Activated naive CD4-positive, alpha-beta T cell (primary cell): ENCODE measurements around the gene CHP2.
"Not testable (repeated sequence)": the region's sequence is repeated elsewhere in the genome, so short reads cannot be mapped to it uniquely, and the experiment has no call there.

Source experiments
- DNase-seq, 4 experiments: peaks; one replicate each; lab custom pipeline; 2025; lab: John Stamatoyannopoulos, UW

Gene CHP2

GRCh38 chr16:23754594-23755483 is at the start of gene CHP2:
CHP2 (plus strand) TSS chr16:23755026; CDS start chr16:23755050, 24 bp downstream.
- no peak for DNase-seq

DNA sequence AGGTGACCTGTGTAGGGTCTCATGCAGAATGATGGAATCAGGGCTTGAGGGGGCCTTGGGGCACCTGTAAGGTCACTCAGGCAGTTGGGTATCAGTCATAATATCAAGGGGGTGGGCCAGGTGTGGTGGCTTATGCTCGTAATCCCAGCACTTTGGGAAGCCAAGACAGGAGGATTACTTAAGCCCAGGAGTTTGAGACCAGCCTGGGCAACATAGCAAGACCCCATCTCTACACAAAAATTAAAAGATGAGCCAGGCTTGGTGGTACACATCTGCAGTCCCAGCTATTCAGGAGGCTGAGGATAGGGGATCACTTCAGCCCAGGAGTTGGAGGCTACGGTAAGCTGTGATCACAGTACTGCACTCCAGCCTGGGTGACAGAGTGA is 49.3 kb upstream of the CHP2 start:
- no peak for DNase-seq

- DNase-seq = no peak
Observed at GRCh38 chr16:23706439-23706838, 48.4 kb upstream of the CHP2 start.

GRCh38 chr16:23709536-23709935 is 45.3 kb upstream of the CHP2 start:
- no peak for DNase-seq

DNA sequence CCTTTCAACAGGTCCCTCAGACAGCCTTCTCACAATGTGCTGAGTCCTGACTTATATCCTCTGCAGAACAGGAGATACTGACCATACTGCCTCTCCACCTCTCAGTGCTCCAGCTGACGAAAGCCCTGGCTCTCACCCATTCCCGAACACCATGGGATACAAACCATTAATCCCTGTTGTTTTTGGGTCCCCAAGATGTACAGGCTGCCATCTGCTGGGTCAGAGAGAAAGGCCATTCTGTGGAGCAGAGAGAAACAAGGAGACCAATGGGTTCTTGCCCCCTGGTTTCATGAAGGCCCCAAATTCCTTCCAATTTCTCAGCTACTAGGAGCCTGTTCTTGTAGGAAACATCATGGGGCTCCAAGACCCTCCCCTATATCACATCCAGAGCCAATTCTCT is 44.8 kb upstream of the CHP2 start:
- DNase-seq = no peak

DNA sequence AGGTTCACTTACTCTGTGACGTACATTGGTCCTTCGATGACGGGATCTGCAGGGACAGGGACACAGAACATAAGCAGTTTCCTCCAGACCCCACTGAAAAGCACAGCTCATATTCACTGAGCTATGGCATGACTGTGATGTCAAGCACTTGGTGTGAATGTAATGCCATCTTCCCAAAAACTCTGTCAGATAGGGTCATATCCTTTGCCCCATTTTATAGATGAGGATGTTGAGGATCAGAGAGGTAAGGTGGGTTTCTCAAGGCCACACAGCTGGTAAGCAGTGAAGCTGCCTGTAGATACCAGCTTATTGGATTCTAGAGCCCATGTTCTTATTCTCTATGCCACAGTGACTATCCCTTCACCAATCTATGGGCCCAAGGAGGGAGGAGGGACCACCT is 44.3 kb upstream of the CHP2 start:
- DNase-seq = no peak

DNA sequence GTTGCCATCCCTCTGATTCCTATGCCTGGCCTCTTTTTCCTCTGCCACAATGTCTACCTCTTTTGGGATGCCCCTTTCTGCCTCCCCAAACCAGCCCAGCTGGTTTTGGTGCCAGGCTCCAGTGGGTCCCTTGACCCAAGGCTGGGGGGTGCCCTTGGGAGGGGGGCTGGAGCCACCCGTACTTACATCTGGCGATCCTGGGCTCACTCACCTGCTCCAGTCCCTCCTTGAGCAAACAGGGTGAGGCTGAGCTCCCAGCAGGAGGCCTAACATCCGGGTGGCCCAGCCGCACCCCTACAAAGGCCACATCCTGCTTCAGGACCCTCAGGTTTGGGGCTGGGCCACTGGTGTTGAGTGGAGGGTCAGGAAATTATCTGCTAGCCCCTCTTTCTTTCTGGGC is 43.0 kb upstream of the CHP2 start:
- DNase-seq = no peak

- no peak for DNase-seq
Observed at GRCh38 chr16:23712976-23713375, 41.9 kb upstream of the CHP2 start, which contains the start of gene ERN2. ERN2 (minus strand) TSS chr16:23713222; CDS start chr16:23713187, 35 bp downstream.

GRCh38 chr16:23716484-23716883 is 38.3 kb upstream of the CHP2 start:
- no peak for DNase-seq

GRCh38 chr16:23722613-23723240 is 32.1 kb upstream of the CHP2 start:
- DNase-seq = not testable (repeated sequence)

DNA sequence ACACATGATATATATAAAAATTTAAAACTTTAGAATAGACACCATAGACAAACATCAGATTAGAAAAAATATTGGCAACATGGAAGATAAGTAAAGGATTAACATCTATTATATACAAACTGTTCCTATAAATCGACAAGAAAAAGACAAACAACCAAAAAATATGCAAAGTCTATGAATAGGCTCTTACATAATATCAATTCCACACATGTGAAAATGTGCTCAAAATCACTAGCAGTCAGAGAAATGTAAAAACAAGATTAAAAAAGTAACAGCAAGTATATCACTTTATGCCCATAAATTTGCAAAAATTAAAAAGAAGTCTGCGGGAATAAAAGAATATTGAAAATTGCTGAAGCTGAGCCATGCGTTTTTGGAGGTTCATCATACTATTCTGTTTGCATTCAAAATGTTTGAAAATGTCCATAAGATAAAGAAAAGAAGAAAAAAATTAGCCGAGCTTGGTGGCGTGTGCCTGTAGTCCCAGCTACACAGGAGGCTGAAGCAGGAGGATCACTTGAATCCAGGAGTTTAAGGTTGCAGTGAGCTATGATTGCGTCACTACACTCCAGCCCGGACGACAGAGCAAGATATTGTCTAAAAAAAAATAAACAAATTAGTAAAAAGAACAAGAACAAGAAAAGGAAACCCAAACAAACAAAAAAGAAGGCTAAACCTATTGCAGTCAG is 30.6 kb upstream of the CHP2 start:
- DNase-seq = no peak

DNA sequence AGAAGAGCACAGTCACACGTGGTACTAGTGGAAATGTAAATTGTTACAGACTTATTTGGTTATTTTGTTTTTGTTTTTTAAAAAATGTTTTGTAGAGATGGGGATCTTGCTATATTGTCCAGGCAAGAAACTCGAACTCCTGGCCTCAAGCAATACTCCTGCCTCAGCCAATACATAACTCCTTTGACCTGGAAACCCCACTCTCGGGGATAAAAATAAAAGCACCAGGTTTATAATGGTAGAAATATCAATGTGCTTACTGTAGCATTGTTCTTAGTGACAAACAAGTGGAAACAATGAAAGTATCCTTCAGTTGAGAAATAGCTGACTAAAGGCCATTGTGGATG is 30.1 kb upstream of the CHP2 start:
- DNase-seq = no peak

DNA sequence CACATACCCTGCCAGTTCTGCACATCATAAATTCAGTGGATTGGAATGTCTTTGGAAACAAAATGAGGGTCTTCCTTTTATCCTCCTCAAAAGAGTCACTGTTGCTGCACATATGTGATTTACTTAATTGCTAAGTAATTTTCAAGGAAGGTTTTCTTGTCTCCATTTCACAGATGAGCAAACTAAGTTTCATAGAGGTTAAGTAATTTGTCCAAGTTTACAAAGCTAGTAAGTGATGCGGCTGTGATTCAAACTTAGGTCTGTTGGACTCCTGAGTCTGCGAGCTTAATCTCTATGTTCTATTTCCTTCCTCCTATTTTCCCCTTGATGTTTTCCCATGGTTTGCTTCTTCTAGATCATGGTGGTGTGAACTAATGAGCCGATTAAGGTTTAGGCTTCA is 28.1 kb upstream of the CHP2 start:
- DNase-seq = no peak

DNA sequence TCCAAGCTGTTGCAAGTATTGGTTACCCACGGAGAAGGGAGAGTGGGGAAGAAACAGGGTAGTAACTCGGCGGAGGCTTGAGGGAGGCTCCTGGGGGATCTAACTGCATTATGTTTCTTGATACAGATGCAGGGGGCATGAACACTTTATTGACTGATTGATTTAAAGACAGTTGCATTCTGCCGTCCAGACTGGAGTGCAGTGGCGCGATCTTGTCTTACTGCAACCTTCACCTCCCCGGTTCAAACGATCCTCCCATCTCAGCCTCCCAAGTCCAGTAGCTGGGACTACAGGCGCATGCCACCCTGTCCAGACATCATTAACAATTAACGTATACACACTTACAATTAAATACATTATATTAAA is 26.7 kb upstream of the CHP2 start:
- no peak for DNase-seq

- DNase-seq = no peak
Observed at GRCh38 chr16:23729503-23730424, 25.1 kb upstream of the CHP2 start.

GRCh38 chr16:23734176-23734893 is 20.5 kb upstream of the CHP2 start:
- no peak for DNase-seq

DNA sequence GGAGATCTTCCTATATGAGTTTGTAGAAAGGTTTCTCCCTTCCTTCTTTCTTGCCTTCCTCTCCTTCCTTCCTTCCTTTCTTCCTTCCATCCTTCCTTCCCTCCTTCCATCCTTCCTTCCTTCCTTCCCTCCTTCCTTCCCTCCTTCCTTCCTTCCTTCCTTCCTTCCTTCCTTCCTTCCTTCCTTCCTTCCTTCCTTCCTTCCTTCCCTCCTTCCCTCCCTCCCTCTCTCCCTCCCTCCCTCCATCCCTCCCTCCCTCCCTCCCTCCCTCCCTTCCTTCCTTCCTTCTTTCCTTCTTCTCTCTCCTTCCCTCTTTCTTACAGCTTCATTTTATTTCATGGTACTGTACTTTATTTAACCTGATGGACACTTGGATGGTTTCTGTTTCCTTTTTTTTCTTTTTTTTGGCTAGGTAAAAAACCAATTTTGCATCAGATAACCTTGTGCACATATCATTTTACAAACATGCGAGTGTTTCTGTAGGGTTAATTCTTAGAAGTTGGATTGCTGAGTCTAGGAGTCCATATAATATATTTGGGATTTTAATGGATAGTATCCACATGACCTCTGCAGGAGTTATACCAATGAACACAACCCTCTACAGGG is 17.3 kb upstream of the CHP2 start:
- not testable (repeated sequence) for DNase-seq

DNA sequence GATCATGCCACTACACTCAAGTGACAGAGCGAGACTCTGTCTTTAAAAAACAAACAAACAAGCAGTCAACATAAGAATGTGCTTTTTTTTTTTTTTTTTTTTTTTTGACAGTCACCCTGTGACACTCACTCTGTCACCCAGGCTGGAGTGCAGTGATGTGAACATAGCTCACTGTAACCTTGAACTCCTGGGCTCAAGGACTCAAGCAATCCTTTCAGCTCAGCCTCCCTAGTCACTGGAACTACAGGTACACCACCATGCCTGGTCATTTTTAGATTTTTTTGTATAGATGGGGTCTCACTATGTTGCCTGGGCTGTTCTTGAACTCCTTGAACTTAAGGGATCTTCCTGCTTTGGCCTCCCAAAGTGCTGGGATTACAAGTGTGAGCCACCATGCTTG is 15.3 kb upstream of the CHP2 start:
- DNase-seq = no peak

DNA sequence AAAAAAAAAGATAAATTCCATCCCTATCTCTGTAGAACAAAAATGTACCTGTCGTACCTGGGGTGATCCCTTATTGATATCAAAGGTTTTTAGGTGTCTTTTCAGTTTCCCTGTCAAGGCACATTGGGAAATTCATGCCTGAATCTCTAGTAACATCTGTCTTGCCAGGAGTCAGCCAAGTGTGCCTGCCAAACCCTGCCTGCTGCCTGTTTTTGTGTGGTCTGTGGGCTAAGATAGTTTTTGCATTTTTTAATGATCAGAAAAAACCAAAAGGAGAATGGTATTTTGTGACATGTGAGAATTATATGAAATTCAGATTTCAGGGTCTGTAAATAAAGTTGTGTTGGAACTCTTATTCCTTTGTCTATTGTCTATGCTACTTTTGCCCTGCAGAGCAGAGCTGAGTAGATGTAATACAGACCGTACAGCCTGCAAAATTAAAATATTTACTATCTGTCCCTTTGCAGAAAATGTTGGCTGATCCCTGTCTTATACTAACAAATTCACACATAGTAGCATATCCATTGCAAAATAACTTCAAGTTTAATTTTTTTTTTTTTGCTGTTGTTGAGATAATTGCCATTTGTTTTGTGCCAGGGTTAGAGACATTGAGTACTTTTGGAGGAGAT is 13.0 kb upstream of the CHP2 start:
- DNase-seq = no peak

DNA sequence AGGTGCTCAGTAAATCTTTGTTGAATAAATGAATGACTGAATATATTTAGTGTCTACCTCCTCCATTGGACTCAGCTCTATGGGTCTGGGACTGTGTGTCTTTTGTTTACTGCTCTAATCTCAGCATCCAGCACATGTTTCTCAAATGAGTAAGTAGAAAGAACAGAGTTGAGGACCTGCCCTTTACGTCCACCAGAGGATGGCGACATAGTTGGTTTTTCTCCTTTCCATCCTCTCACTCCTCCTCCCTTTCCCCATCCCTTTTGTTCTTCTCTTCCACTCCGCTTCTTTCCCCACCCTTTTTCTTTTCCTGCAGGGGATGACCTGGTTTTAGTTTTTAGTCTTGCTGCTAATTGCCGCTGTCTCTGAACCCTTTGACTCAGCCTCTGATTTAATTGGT is 12.1 kb upstream of the CHP2 start:
- no peak for DNase-seq
